AG04450 (cell line): ENCODE measurements around the gene TIGD3. TPM values are rescaled to one million over a fixed set of nuclear protein-coding genes. Genes with fewer than 3 reads are reported as not detected.

Experiments
- CTCF ChIA-PET: fragments of 300-600, 350-600 bp; formaldehyde crosslinking; extraction: SDS; loops from one replicate; lab custom pipeline; 2022; ENCODE audit warnings: antibody characterized with exemption, inconsistent platforms; lab: Charles Lee
- POLR2A ChIA-PET: fragments of 350-600 bp; formaldehyde crosslinking; extraction: SDS; loops from one replicate; lab custom pipeline; 2021; ENCODE audit warnings: antibody characterized with exemption, inconsistent platforms; lab: Yijun Ruan, JAX
- DNase-seq: peaks from one replicate; pipeline ENCODE4 v3.0.0-alpha.2; 2011; ENCODE audit warnings: low read depth, low spot score
- H3K27ac ChIP-seq: one replicate; pipeline ENCODE4 v1.5.1; 2012; ENCODE audit warnings: low read depth, low read length, control low read depth
- H3K27me3 ChIP-seq: one replicate; pipeline ENCODE4 v1.6.0; 2012; ENCODE audit warnings: low read length; ENCODE audit not compliant: control insufficient read depth, insufficient read depth
- H3K4me3 ChIP-seq: 2 replicates; pipeline ENCODE4 v1.5.1; 2011; ENCODE audit warnings: mild to moderate bottlenecking, low read depth, low read length, control low read depth
- H3K9me3 ChIP-seq: 2 replicates; pipeline ENCODE4 v1.5.1; 2012; ENCODE audit warnings: low read length; ENCODE audit not compliant: control insufficient read depth, insufficient read depth
- CTCF ChIP-seq: IDR thresholded peaks from 2 replicates; pipeline ENCODE4 v1.5.1; 2011; ENCODE audit warnings: low read depth, low read length, control low read depth, inconsistent platforms
- polyA plus RNA-seq: library from polyadenylated mRNA; depleted of rRNA; stranded (reverse); fragments of >200 nt; gene quantifications from 2 replicates; pipeline ENCODE4 v1.2.3, GENCODE V29; 2011

TIGD3 gene
- polyA plus RNA-seq, 1 experiment = 0.07 TPM

GRCh38 chr11:65362320-65362931 lies 7.9 kb downstream of the TIGD3 start:
- no peak overlapping the region for H3K27ac ChIP-seq
- ChIA-PET CTCF (interaction anchor here (0.9 kb wide), 1 partner anchor 54 kb away, joined by 3 read pairs; no protein-coding TSS in a partner anchor), POLR2A (no interaction called here)
- peaks cover 6% of the 10 kb centered on the region for H3K27me3 ChIP-seq
- no peaks in the 10 kb centered on the region for H3K9me3 ChIP-seq
- H3K4me3 ChIP-seq = no peak overlapping the region
- TF ChIP-seq CTCF = no peak
- no peak for DNase-seq

- DNase-seq = no peak
- ChIA-PET POLR2A (interaction anchor here (0.9 kb wide), 1 partner anchor 145 kb away, joined by 3 read pairs; no protein-coding TSS in a partner anchor), CTCF (no interaction called here)
- TF ChIP-seq CTCF = no peak
- Histone ChIP-seq H3K9me3 (no peaks in the 10 kb centered on the region), H3K4me3 (no peak overlapping the region), H3K27ac (no peak overlapping the region), H3K27me3 (peaks cover 2% of the 10 kb centered on the region)
Observed at GRCh38 chr11:65362966-65363365, 8.4 kb downstream of the TIGD3 start.

- no peak for DNase-seq
- no peak overlapping the region for H3K27ac ChIP-seq
- no peak overlapping the region for H3K4me3 ChIP-seq
- H3K27me3 ChIP-seq = no peaks in the 10 kb centered on the region
- CTCF ChIA-PET = no interaction called here
- H3K9me3 ChIP-seq = no peaks in the 10 kb centered on the region
- TF ChIP-seq CTCF = no peak
- POLR2A ChIA-PET = interaction anchor here (0.9 kb wide), 1 partner anchor 144 kb away, joined by 3 read pairs; no protein-coding TSS in a partner anchor
Observed at GRCh38 chr11:65363770-65364169, 9.2 kb downstream of the TIGD3 start.

- DNase-seq = peak; percentile 65
- TF ChIP-seq CTCF = peak; percentile 81
- ChIA-PET POLR2A (interaction anchor here (0.5 kb wide), 1 partner anchor 13 kb away, joined by 3 read pairs; no protein-coding TSS in a partner anchor), CTCF (interaction anchor here (1.0 kb wide), 2 partner anchors 143 to 227 kb away, joined by 4 to 5 read pairs; no protein-coding TSS in a partner anchor)
- H3K9me3 ChIP-seq = no peaks in the 10 kb centered on the region
- no peak overlapping the region for H3K4me3 ChIP-seq
- H3K27me3 ChIP-seq = no peaks in the 10 kb centered on the region
- H3K27ac ChIP-seq = no peak overlapping the region
Observed at GRCh38 chr11:65366340-65366773, 11.8 kb downstream of the TIGD3 start.

GRCh38 chr11:65370659-65371049 lies 16.1 kb downstream of the TIGD3 start:
- ChIA-PET POLR2A (interaction anchor here (0.8 to 1.0 kb wide), 2 partner anchors 52 to 137 kb away, joined by 4 to 6 read pairs; partner anchors contain the start of gene NEAT1), CTCF (interaction anchor here (0.5 to 1.3 kb wide), 4 partner anchors 18 to 852 kb away, joined by 3 to 4 read pairs (median 3); no protein-coding TSS in a partner anchor)
- Histone ChIP-seq H3K27me3 (no peaks in the 10 kb centered on the region), H3K4me3 (no peak overlapping the region), H3K9me3 (no peaks in the 10 kb centered on the region), H3K27ac (peak overlapping the region; percentile 61)
- DNase-seq = no peak
- TF ChIP-seq CTCF = no peak
